GM12892 (cell line): ENCODE results near the gene KRT81.

Source experiments
- POLR2AphosphoS5 ChIP-seq: IDR thresholded peaks from 2 replicates; pipeline ENCODE4 v1.6.1; 2011; ENCODE audit warnings: low read depth, low read length, control low read depth
- TAF1 ChIP-seq: IDR thresholded peaks from 2 replicates; pipeline ENCODE4 v1.6.1; 2011; ENCODE audit warnings: low read depth, mild to moderate bottlenecking, control low read depth, low read length, borderline replicate concordance

GRCh38 chr12:52311285-52311648 lies 19.9 kb upstream of the KRT81 start:
- no peak for TF ChIP-seq POLR2AphosphoS5
- TF ChIP-seq TAF1, result no peak
